ENCODE results near the gene SEMA3F.

DNA sequence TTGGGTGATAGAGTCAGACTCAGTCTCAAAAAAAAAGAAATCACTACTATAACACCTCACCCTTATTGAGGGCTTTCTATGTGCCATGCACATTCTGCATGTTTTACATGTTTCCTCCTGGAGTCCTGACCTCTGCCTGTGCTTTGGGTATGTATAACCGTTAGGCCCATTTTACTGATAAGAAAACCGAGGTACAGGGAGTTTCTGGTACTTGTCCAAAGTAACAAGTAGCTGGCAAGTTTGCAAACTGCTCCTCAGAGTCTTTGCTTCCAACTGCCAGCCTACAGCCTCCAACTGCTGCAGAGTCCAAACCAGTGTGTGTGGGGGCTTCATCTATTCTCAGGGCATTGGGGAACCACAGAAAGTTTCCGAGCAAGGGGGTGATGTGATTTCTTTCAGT, 77.2 kb downstream of the SEMA3F start:
- TF ChIP-seq CREB1 (CRISPR knock-in tag; IDR thresholded peaks at IDR 0.05; ENCODE audit: low read depth) (no peak), EZH2 (IDR thresholded peaks at IDR 0.05; ENCODE audit: low read depth, unreplicated experiment) (no peak), POLR2AphosphoS5 (IDR thresholded peaks at IDR 0.05; ENCODE audit: low read depth) (no peak), REST (IDR thresholded peaks at IDR 0.05; ENCODE audit: unreplicated experiment) (no peak), ZNF462 (CRISPR knock-in tag; IDR thresholded peaks at IDR 0.05) (no peak), JUNB (IDR thresholded peaks at IDR 0.05; ENCODE audit: unreplicated experiment) (no peak), EZH2phosphoT487 (IDR thresholded peaks at IDR 0.05; ENCODE audit: unreplicated experiment) (no peak)
- TF ChIP-seq, protein P1, sequence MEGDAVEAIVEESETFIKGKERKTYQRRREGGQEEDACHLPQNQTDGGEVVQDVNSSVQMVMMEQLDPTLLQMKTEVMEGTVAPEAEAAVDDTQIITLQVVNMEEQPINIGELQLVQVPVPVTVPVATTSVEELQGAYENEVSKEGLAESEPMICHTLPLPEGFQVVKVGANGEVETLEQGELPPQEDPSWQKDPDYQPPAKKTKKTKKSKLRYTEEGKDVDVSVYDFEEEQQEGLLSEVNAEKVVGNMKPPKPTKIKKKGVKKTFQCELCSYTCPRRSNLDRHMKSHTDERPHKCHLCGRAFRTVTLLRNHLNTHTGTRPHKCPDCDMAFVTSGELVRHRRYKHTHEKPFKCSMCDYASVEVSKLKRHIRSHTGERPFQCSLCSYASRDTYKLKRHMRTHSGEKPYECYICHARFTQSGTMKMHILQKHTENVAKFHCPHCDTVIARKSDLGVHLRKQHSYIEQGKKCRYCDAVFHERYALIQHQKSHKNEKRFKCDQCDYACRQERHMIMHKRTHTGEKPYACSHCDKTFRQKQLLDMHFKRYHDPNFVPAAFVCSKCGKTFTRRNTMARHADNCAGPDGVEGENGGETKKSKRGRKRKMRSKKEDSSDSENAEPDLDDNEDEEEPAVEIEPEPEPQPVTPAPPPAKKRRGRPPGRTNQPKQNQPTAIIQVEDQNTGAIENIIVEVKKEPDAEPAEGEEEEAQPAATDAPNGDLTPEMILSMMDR (conservative IDR thresholded peaks at IDR 0.05; ENCODE audit: low read depth in 2 of 2): no peak

Data from GM23338 (cell line).